K562 (cell line): Measurements from ENCODE around the gene SMURF1. TPM values are rescaled to one million over a fixed set of nuclear protein-coding genes. Genes with fewer than 3 reads are reported as not detected.

Experiments used
- ADNP ChIP-seq: fragments of 200-800 bp; sonication (Bioruptor generic); IDR thresholded peaks from 2 replicates; pipeline ENCODE4 v1.6.1; 2016; ENCODE audit warnings: missing genetic modification characterization, missing compliant biosample characterization
- ATF1 ChIP-seq, 2 experiments: fragments of 450-650 bp in 1 of 2; IDR thresholded peaks; 2 replicates each; pipeline ENCODE4 v1.6.1; 2016; ENCODE audit warnings: missing compliant biosample characterization in 1 of 2, missing genetic modification characterization in 1 of 2
- BCOR ChIP-seq: fragments of 450-650 bp; IDR thresholded peaks from 2 replicates; pipeline ENCODE4 v1.6.1; 2016
- CHD2 ChIP-seq: IDR thresholded peaks from 2 replicates; pipeline ENCODE4 v1.6.1; 2011; ENCODE audit warnings: low read depth, low read length
- GATA2 ChIP-seq: sonication (generic); formaldehyde crosslinking; IDR thresholded peaks from 2 replicates; pipeline ENCODE4 v1.4.0; 2020; ENCODE audit warnings: mild to moderate bottlenecking, missing genetic modification reagents
- GATAD2B ChIP-seq: fragments of 450-650 bp; IDR thresholded peaks from 2 replicates; pipeline ENCODE4 v1.6.1; 2017; ENCODE audit warnings: mild to moderate bottlenecking, borderline replicate concordance
- HDAC2 ChIP-seq: fragments of 450-650 bp; IDR thresholded peaks from 2 replicates; pipeline ENCODE4 v1.6.1; 2016; ENCODE audit warnings: mild to moderate bottlenecking
- HDAC3 ChIP-seq: fragments of 450-650 bp; IDR thresholded peaks from 2 replicates; pipeline ENCODE4 v1.6.1; 2018; ENCODE audit warnings: borderline replicate concordance, mild to moderate bottlenecking, moderate library complexity; ENCODE audit not compliant: partially characterized antibody
- HLTF ChIP-seq: fragments of 450-650 bp; IDR thresholded peaks from 2 replicates; pipeline ENCODE4 v1.6.1; 2016
- HNRNPK ChIP-seq: fragments of 200-400 bp; formaldehyde crosslinking; IDR thresholded peaks from one replicate; pipeline ENCODE4 v1.6.1; 2018; ENCODE audit warnings: mild to moderate bottlenecking, low read depth, low read length; ENCODE audit not compliant: poor library complexity, severe bottlenecking
- KHSRP ChIP-seq: fragments of 450-650 bp; IDR thresholded peaks from 2 replicates; pipeline ENCODE4 v1.6.1; 2017
- LEF1 ChIP-seq: fragments of 450-650 bp; IDR thresholded peaks from 2 replicates; pipeline ENCODE4 v1.6.1; 2016; ENCODE audit warnings: mild to moderate bottlenecking
- MCM7 ChIP-seq, 2 experiments: fragments of 450-650 bp; IDR thresholded peaks; 2 replicates each; pipeline ENCODE4 v1.6.1; 2016 to 2018
- MEF2A ChIP-seq: IDR thresholded peaks from 2 replicates; pipeline ENCODE4 v1.6.1; 2011; ENCODE audit warnings: low read depth, mild to moderate bottlenecking, low read length, moderate library complexity; ENCODE audit not compliant: control insufficient read depth
- MTA2 ChIP-seq: fragments of 450-650 bp; IDR thresholded peaks from 2 replicates; pipeline ENCODE4 v1.6.1; 2016; ENCODE audit warnings: low read depth
- RBBP5 ChIP-seq: fragments of 200-600 bp; sonication (generic); IDR thresholded peaks from 2 replicates; pipeline ENCODE4 v1.6.1; 2012; ENCODE audit warnings: borderline replicate concordance, mild to moderate bottlenecking, low read length, control low read depth, inconsistent platforms; ENCODE audit not compliant: insufficient read depth, poor library complexity, severe bottlenecking
- SIRT6 ChIP-seq: IDR thresholded peaks from one replicate; pipeline ENCODE4 v1.6.1; 2012; ENCODE audit warnings: low read depth, mild to moderate bottlenecking, control low read depth, inconsistent platforms, low read length, moderate library complexity
- SMARCB1 ChIP-seq: IDR thresholded peaks from 2 replicates; pipeline ENCODE4 v1.6.1; 2011; ENCODE audit warnings: improper control_type of control experiment, low read depth; ENCODE audit not compliant: insufficient read length
- TFAM ChIP-seq: fragments of 250-450 bp; sonication (Bioruptor Pico); conservative IDR thresholded peaks from 2 replicates; pipeline ENCODE4 v1.5.0; 2021; ENCODE audit warnings: mild to moderate bottlenecking, moderate library complexity
- ZFP1 ChIP-seq: fragments of 450-650 bp; formaldehyde crosslinking; IDR thresholded peaks from 2 replicates; pipeline ENCODE4 v1.4.0; 2020; ENCODE audit warnings: mild to moderate bottlenecking, mixed read lengths
- ZNF134 ChIP-seq: fragments of 250-450 bp; sonication (Bioruptor Pico); conservative IDR thresholded peaks from 2 replicates; pipeline ENCODE4 v1.4.0; 2020
- ZNF282 ChIP-seq: sonication (generic); formaldehyde crosslinking; IDR thresholded peaks from 2 replicates; pipeline ENCODE4 v1.8.1; 2023; ENCODE audit warnings: missing genetic modification reagents
- ZNF583 ChIP-seq: fragments of 250-450 bp; sonication (Bioruptor Pico); IDR thresholded peaks from 2 replicates; pipeline ENCODE4 v1.4.0; 2020
- ZNF584 ChIP-seq: fragments of 200-800 bp; sonication (Bioruptor generic); IDR thresholded peaks from 2 replicates; pipeline ENCODE4 v1.6.1; 2016; ENCODE audit warnings: low read depth, mild to moderate bottlenecking, missing genetic modification characterization, missing compliant biosample characterization
- polyA plus RNA-seq, 8 experiments: library from polyadenylated mRNA; depleted of rRNA in 4 of 8; stranded (reverse) in 5 of 8; unstranded in 3 of 8; fragments of >200 nt; fragmentation: Nextera tagmentation in 2 of 8; fragmentation: Illumina TruSeq in 1 of 8; extraction: Ambion mirVana in 2 of 8; extraction: Trizol in 1 of 8; gene quantifications; 2 replicates each; pipeline versions ENCODE4 v1.2.1 to v1.2.3, GENCODE V29; 2011 to 2014; ENCODE audit warnings: inconsistent platforms in 1 of 8, missing spikeins in 1 of 8
- total RNA-seq, 7 experiments: library from RNA; depleted of rRNA in 6 of 7; stranded (reverse); fragments of >200 nt in 6 of 7; fragmentation: Illumina TruSeq in 2 of 7; extraction: Trizol in 2 of 7; gene quantifications; 2 replicates each; pipeline versions ENCODE4 v1.2.1 to v1.2.3, GENCODE V29; 2011 to 2021; ENCODE audit warnings: low replicate concordance in 1 of 7
- TF ChIP-seq, protein P1 (sequence below): fragments of 450-650 bp; IDR thresholded peaks from 2 replicates; pipeline ENCODE4 v1.6.1; 2016; ENCODE audit warnings: antibody characterized with exemption
- TF ChIP-seq, protein P2 (sequence below): IDR thresholded peaks from 3 replicates; pipeline ENCODE4 v1.6.1; 2011; ENCODE audit warnings: borderline replicate concordance, mild to moderate bottlenecking; ENCODE audit not compliant: insufficient read length, insufficient read depth
- TF ChIP-seq, protein P3 (sequence below): fragments of 450-650 bp; IDR thresholded peaks from 2 replicates; pipeline ENCODE4 v1.6.1; 2017; ENCODE audit warnings: antibody characterized with exemption

Gene SMURF1
- total and polyA plus RNA-seq, 9 of the 15 experiments (the other 6 are each of a cell fraction or from before 2014, with no cell fraction given), result 1.0 to 20.1 (median 12.6) TPM

DNA sequence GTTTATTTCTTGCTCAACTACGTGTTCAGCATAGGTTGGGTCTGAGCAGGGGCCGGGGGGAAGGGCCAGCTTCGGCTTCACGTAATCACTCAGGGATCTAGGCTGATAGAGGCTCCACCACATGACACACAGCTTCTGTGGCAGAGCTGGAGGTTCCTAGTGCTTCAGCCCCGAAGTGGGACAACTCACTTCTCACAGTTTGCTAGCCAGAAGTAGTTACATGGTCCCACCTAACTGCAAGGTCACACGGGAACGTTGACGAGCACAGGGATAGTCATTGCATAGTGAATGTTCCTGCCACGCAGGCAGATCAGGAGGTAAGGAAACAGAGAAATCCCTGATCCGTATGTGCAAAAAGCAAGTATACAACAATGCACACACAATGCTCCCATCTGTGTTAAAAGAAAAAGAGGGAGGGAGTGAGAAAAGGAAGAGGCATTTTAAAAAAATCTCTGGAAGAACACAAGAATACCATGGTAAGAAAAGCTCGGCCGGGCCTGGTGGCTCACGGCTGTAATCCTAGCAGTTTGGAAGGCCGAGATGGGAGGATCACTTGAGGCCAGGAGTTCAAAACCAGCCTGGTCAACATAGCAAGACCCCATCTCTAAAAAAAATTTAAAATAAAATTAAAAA lies 16.9 kb downstream of the SMURF1 start (continued):
- TF ChIP-seq, protein P1, sequence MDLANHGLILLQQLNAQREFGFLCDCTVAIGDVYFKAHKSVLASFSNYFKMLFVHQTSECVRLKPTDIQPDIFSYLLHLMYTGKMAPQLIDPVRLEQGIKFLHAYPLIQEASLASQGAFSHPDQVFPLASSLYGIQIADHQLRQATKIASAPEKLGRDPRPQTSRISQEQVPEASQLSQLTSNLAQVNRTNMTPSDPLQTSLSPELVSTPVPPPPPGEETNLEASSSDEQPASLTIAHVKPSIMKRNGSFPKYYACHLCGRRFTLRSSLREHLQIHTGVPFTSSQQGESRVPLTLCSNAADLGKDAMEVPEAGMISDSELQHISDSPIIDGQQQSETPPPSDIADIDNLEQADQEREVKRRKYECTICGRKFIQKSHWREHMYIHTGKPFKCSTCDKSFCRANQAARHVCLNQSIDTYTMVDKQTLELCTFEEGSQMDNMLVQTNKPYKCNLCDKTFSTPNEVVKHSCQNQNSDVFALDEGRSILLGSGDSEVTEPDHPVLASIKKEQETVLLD, result peak; percentile 36; the same call in 1 of the 2 replicates
- TF ChIP-seq GATA2 (CRISPR knock-in tag), result peak; percentile 74
- no peak for TF ChIP-seq ZNF282 (CRISPR knock-in tag)
- no peak for TF ChIP-seq MCM7 (IDR thresholded peaks at IDR 0.05)
- no peak for TF ChIP-seq MTA2
- TF ChIP-seq ADNP (tag), result peak; percentile 86
- TF ChIP-seq ZNF583 (CRISPR knock-in tag), result no peak
- TF ChIP-seq KHSRP, result no peak
- TF ChIP-seq ATF1 (CRISPR knock-in tag; IDR thresholded peaks at IDR 0.05), result no peak
- TF ChIP-seq ATF1 (tag; IDR thresholded peaks at IDR 0.05), result peak; percentile 81
- no peak; the same call in 1 of the 2 replicates for TF ChIP-seq LEF1
- no peak for TF ChIP-seq CHD2
- TF ChIP-seq BCOR, result peak; percentile 49
- no peak for TF ChIP-seq ZFP1 (CRISPR knock-in tag)
- TF ChIP-seq HDAC3, result no peak
- TF ChIP-seq, protein P2, sequence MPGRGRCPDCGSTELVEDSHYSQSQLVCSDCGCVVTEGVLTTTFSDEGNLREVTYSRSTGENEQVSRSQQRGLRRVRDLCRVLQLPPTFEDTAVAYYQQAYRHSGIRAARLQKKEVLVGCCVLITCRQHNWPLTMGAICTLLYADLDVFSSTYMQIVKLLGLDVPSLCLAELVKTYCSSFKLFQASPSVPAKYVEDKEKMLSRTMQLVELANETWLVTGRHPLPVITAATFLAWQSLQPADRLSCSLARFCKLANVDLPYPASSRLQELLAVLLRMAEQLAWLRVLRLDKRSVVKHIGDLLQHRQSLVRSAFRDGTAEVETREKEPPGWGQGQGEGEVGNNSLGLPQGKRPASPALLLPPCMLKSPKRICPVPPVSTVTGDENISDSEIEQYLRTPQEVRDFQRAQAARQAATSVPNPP, result no peak
- no peak for TF ChIP-seq HLTF
- TF ChIP-seq TFAM (CRISPR knock-in tag), result no peak
- peak; percentile 79 for TF ChIP-seq RBBP5
- 0 out of 2 replicates have a peak, but pooled peaks have one; percentile 54 for TF ChIP-seq HDAC2
- no peak for TF ChIP-seq SMARCB1
- TF ChIP-seq ZNF134 (CRISPR knock-in tag), result no peak
- TF ChIP-seq ZNF584 (CRISPR knock-in tag), result no peak
- no peak for TF ChIP-seq MEF2A
- TF ChIP-seq, protein P3, sequence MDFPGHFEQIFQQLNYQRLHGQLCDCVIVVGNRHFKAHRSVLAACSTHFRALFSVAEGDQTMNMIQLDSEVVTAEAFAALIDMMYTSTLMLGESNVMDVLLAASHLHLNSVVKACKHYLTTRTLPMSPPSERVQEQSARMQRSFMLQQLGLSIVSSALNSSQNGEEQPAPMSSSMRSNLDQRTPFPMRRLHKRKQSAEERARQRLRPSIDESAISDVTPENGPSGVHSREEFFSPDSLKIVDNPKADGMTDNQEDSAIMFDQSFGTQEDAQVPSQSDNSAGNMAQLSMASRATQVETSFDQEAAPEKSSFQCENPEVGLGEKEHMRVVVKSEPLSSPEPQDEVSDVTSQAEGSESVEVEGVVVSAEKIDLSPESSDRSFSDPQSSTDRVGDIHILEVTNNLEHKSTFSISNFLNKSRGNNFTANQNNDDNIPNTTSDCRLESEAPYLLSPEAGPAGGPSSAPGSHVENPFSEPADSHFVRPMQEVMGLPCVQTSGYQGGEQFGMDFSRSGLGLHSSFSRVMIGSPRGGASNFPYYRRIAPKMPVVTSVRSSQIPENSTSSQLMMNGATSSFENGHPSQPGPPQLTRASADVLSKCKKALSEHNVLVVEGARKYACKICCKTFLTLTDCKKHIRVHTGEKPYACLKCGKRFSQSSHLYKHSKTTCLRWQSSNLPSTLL, result no peak
- no peak for TF ChIP-seq HNRNPK
- peak; percentile 46; the same call in 1 of the 2 replicates for TF ChIP-seq GATAD2B
- no peak for TF ChIP-seq SIRT6
